K562 (cell line): ENCODE results near the gene RTF2.

Experiments used
- FOXP1 ChIP-seq: sonication (generic); formaldehyde crosslinking; IDR thresholded peaks from 2 replicates; pipeline ENCODE4 v1.8.0; 2022; ENCODE audit warnings: mild to moderate bottlenecking, missing genetic modification reagents
- HDAC6 ChIP-seq: IDR thresholded peaks from 2 replicates; pipeline ENCODE4 v1.6.1; 2012; ENCODE audit warnings: low read depth, mild to moderate bottlenecking, control low read depth, inconsistent platforms, low read length, moderate library complexity
- KLF16 ChIP-seq: IDR thresholded peaks from 2 replicates; pipeline ENCODE4 v1.6.1; 2016; ENCODE audit warnings: antibody characterized with exemption
- NFE2 ChIP-seq: IDR thresholded peaks from 2 replicates; pipeline ENCODE4 v1.6.1; 2014; ENCODE audit warnings: antibody characterized with exemption, low read depth
- NR3C1 ChIP-seq: sonication (generic); formaldehyde crosslinking; IDR thresholded peaks from 2 replicates; pipeline ENCODE4 v1.8.1; 2022; ENCODE audit warnings: missing genetic modification reagents
- POLR2A ChIP-seq: fragments of 450-650 bp; conservative IDR thresholded peaks from 2 replicates; pipeline ENCODE4 v1.6.1; 2016
- POLR2B ChIP-seq: fragments of 450-650 bp; IDR thresholded peaks from 2 replicates; pipeline ENCODE4 v1.6.1; 2018; ENCODE audit warnings: low read depth; ENCODE audit not compliant: partially characterized antibody
- SMARCC2 ChIP-seq: fragments of 450-650 bp; IDR thresholded peaks from 2 replicates; pipeline ENCODE4 v1.6.1; 2017; ENCODE audit warnings: antibody characterized with exemption, moderate library complexity, mild to moderate bottlenecking, low read depth
- SRF ChIP-seq, 2 experiments: fragments of 250-450, 450-650 bp in 1 of 2; sonication (Bioruptor Pico) in 1 of 2; sonication (generic) in 1 of 2; formaldehyde crosslinking; IDR thresholded peaks; 2 replicates each; pipeline versions ENCODE4 v1.5.0 to v1.5.1; 2020 to 2022; ENCODE audit warnings: mild to moderate bottlenecking in 1 of 2, missing genetic modification reagents in 1 of 2
- ZNF175 ChIP-seq: fragments of 200-800 bp; sonication (Bioruptor generic); IDR thresholded peaks from 2 replicates; pipeline ENCODE4 v1.6.1; 2016; ENCODE audit warnings: low read depth, mild to moderate bottlenecking, missing genetic modification characterization, missing compliant biosample characterization
- ZNF76 ChIP-seq: fragments of 250-450 bp; sonication (Bioruptor Pico); IDR thresholded peaks from 2 replicates; pipeline ENCODE4 v1.4.0; 2020; ENCODE audit warnings: mild to moderate bottlenecking, moderate library complexity, borderline replicate concordance
- TF ChIP-seq, protein P1 (sequence below): fragments of 250-450 bp; sonication (Bioruptor Pico); IDR thresholded peaks from 2 replicates; pipeline ENCODE4 v1.8.0; 2021; ENCODE audit warnings: moderate library complexity, mild to moderate bottlenecking, inconsistent platforms
- TF ChIP-seq, protein P2 (sequence below), 3 experiments: IDR thresholded peaks in 2 of 3; conservative IDR thresholded peaks in 1 of 3; 2 replicates each; pipeline ENCODE4 v1.5.1; 2011 to 2012; ENCODE audit warnings: low read length in 3 of 3, mild to moderate bottlenecking in 3 of 3, control low read depth in 2 of 3, improper control_type of control experiment in 1 of 3, inconsistent platforms in 1 of 3, low read depth in 1 of 3, mixed read lengths in 1 of 3, moderate library complexity in 1 of 3; ENCODE audit not compliant: insufficient read depth in 2 of 3
- TF ChIP-seq, protein P3 (sequence below): fragments of 450-650 bp; conservative IDR thresholded peaks from 2 replicates; pipeline ENCODE4 v1.6.1; 2016; ENCODE audit warnings: missing genetic modification characterization, low read depth, mild to moderate bottlenecking, control low read depth, missing compliant biosample characterization

DNA sequence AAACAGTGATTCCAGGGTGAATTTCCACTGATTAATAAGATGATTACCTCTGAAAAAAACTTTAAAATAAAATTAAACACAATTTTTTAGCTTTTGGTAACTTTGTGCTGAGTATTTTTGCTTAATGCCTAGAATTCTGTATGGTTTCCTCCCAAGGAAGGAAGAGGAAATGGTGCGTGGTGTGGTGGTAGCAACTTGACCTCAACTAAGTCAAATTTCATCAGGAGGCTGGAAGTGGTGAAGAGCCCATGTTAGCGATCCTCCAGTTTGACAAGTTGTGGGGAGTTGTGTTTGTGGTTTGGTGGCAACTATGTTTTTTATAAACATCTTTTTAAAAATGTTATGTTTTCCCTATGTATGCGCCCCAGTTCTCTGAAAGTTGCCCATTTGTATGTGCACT lies 5.0 kb upstream of the RTF2 start:
- no peak for TF ChIP-seq FOXP1 (CRISPR knock-in tag)
- no peak for TF ChIP-seq POLR2B
- TF ChIP-seq, protein P1, sequence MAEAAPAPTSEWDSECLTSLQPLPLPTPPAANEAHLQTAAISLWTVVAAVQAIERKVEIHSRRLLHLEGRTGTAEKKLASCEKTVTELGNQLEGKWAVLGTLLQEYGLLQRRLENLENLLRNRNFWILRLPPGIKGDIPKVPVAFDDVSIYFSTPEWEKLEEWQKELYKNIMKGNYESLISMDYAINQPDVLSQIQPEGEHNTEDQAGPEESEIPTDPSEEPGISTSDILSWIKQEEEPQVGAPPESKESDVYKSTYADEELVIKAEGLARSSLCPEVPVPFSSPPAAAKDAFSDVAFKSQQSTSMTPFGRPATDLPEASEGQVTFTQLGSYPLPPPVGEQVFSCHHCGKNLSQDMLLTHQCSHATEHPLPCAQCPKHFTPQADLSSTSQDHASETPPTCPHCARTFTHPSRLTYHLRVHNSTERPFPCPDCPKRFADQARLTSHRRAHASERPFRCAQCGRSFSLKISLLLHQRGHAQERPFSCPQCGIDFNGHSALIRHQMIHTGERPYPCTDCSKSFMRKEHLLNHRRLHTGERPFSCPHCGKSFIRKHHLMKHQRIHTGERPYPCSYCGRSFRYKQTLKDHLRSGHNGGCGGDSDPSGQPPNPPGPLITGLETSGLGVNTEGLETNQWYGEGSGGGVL = no peak
- TF ChIP-seq SMARCC2 = no peak
- no peak for TF ChIP-seq HDAC6
- TF ChIP-seq NFE2 = no peak
- no peak for TF ChIP-seq SRF (CRISPR knock-in tag; IDR thresholded peaks at IDR 0.05)
- no peak for TF ChIP-seq ZNF76 (CRISPR knock-in tag)
- no peak for TF ChIP-seq ZNF175 (CRISPR knock-in tag)
- TF ChIP-seq, protein P2, sequence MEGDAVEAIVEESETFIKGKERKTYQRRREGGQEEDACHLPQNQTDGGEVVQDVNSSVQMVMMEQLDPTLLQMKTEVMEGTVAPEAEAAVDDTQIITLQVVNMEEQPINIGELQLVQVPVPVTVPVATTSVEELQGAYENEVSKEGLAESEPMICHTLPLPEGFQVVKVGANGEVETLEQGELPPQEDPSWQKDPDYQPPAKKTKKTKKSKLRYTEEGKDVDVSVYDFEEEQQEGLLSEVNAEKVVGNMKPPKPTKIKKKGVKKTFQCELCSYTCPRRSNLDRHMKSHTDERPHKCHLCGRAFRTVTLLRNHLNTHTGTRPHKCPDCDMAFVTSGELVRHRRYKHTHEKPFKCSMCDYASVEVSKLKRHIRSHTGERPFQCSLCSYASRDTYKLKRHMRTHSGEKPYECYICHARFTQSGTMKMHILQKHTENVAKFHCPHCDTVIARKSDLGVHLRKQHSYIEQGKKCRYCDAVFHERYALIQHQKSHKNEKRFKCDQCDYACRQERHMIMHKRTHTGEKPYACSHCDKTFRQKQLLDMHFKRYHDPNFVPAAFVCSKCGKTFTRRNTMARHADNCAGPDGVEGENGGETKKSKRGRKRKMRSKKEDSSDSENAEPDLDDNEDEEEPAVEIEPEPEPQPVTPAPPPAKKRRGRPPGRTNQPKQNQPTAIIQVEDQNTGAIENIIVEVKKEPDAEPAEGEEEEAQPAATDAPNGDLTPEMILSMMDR (IDR thresholded peaks at IDR 0.05 in 2 of 3, conservative IDR thresholded peaks at IDR 0.05 in 1 of 3; ENCODE audit: insufficient read depth in 2 of 3, low read depth in 1 of 3, low read length in 3 of 3) = no peak
- TF ChIP-seq NR3C1 = no peak
- TF ChIP-seq, protein P3, sequence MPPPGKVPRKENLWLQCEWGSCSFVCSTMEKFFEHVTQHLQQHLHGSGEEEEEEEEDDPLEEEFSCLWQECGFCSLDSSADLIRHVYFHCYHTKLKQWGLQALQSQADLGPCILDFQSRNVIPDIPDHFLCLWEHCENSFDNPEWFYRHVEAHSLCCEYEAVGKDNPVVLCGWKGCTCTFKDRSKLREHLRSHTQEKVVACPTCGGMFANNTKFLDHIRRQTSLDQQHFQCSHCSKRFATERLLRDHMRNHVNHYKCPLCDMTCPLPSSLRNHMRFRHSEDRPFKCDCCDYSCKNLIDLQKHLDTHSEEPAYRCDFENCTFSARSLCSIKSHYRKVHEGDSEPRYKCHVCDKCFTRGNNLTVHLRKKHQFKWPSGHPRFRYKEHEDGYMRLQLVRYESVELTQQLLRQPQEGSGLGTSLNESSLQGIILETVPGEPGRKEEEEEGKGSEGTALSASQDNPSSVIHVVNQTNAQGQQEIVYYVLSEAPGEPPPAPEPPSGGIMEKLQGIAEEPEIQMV (tag) = no peak
- no peak for TF ChIP-seq KLF16
- TF ChIP-seq POLR2A = no peak
